GM10248 (cell line): ENCODE data around the gene AXDND1.

Experiments used
- CTCF ChIA-PET: fragments of 300-600 bp; sonication (Branson Sonifier 250); formaldehyde crosslinking; extraction: SDS; loops from one replicate; lab custom pipeline; 2021; ENCODE audit warnings: antibody characterized with exemption; lab: Yijun Ruan, JAX
- POLR2A ChIA-PET: fragments of 350-650 bp; sonication (Branson Sonifier 250); formaldehyde crosslinking; extraction: SDS; loops from one replicate; lab custom pipeline; 2020; ENCODE audit warnings: antibody characterized with exemption; lab: Yijun Ruan, JAX
- DNase-seq: peaks from one replicate; pipeline ENCODE4 v3.0.0; 2012; ENCODE audit errors: extremely low spot score
- TF ChIP-seq, protein P1 (sequence below): IDR thresholded peaks from 2 replicates; pipeline ENCODE4 v1.5.1; 2012; ENCODE audit warnings: mild to moderate bottlenecking, low read depth; ENCODE audit errors: extremely low read depth, missing control alignments, control extremely low read depth

AXDND1 gene

DNA sequence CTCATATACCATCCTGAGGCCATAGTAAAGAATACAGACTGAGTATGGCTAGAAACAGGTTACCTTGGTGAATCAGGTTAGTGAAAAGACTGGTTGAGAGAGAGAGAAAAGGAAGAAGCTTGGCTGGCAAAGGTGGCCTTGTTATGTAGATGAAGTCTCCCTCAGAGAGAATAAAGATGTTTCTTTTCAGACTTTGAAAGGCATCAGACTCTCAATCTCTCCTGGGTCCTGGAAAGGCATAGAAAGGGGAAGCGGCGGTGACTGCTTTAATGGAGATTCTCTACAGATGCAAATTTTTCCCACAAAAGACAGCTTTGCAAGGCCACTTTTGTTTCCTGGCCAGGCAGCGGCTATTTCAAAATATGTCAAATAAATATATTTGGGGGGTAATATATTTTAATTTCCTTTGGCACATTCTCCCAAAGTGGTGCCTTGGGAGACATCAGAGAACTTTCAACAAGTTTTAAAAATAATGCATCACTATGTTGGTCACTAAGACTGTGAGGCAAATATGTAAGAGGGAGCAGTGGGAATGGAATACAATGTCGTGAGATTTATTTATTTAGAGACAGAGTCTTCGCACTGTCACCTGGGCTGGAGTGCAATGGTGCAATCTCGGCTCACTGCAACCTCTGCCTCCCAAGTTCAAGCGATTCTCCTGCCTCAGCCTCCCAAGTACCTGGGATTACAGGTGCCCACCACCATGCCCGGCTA is 163.9 kb downstream of the AXDND1 start:
- POLR2A ChIA-PET = no interaction called here
- TF ChIP-seq, protein P1, sequence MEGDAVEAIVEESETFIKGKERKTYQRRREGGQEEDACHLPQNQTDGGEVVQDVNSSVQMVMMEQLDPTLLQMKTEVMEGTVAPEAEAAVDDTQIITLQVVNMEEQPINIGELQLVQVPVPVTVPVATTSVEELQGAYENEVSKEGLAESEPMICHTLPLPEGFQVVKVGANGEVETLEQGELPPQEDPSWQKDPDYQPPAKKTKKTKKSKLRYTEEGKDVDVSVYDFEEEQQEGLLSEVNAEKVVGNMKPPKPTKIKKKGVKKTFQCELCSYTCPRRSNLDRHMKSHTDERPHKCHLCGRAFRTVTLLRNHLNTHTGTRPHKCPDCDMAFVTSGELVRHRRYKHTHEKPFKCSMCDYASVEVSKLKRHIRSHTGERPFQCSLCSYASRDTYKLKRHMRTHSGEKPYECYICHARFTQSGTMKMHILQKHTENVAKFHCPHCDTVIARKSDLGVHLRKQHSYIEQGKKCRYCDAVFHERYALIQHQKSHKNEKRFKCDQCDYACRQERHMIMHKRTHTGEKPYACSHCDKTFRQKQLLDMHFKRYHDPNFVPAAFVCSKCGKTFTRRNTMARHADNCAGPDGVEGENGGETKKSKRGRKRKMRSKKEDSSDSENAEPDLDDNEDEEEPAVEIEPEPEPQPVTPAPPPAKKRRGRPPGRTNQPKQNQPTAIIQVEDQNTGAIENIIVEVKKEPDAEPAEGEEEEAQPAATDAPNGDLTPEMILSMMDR = no peak
- no peak for DNase-seq
- CTCF ChIA-PET = no interaction called here

DNA sequence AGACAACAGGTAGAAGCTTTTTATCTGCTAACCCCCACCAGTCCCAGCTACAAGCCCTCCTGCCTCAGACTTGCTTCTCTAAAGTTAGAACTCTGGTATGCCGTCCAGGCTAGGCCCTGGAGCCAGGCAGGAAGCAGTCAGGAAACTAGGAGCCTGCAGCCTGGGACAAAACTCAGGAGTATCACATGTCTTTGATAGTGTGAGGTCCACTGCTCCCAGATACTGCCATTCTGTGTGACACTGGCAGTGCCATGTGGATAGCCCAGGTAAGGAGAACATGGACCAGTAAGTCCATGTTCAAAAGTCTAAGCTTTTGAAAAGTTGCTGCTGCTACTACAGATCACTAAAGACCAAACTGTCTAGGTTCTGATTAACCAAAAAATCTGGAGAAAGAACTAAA is 164.6 kb downstream of the AXDND1 start:
- TF ChIP-seq, protein P1 = no peak
- ChIA-PET CTCF (no interaction called here), POLR2A (no interaction called here)
- DNase-seq = no peak

DNA sequence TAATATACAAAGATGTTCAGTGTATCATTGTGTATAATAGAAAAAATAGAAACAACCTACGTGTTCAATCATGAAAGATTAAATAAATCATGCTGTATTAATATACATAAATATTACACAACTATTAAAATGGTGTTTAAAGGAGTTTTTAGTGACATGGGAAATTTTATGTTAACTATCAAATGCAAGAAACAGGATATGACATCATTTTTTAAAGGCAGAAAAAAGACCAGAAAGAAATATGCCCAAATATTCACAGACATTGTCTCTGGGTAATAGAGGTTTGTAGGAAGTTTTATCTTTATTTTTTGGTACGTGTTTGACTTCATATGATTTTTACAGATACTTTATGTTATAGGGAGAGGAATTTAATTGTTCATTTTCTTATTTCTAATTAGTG is 176.0 kb downstream of the AXDND1 start:
- ChIA-PET CTCF (no interaction called here), POLR2A (no interaction called here)

DNA sequence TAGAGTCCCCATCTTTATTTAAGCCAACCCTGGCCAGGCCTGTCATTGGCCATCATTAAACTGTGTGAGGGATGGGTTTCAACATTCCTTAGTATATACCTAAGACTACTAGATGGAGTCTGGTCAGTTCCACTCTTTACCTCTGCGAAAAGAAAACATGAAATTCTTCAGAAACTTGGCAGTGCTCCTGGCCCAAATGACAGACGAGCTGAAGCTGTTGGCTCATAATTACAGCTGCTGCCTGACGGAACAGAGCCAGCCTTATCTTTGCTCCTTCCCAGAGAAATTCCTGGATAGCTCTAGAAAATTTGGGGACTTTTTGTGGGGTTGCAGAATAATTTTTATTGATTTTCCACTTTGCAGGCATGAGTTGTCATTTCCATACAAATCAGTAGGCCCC is 179.6 kb downstream of the AXDND1 start:
- TF ChIP-seq, protein P1 = no peak
- ChIA-PET CTCF (no interaction called here), POLR2A (no interaction called here)
- DNase-seq = no peak

More for the DNA sequence above, 176.0 kb downstream of the AXDND1 start:
- TF ChIP-seq, protein P1 = no peak
- no peak for DNase-seq

DNA sequence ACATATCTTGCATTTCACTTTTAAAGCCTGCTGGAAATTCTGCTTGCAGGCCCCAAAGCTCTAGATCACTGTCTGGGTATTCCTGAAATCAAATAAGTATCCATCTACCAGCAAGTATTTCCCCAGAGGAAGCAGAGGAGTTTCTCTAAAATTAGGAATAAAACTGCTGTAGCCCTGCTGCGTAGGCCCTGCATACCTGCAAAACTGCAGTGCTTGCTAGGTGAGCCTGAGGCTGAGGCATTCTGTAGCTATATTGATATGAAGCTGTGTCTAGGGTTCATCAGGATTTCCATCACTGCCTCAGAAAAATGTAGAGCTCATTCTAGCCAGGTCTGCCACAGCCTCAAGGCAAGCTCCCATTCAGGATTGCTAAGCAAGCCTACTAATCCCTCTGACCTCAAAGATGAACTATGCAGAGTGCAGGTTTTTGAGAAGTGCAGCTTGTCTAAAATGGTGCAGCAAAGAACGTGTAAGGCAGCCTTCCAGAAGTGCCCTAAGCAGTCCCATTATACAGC is 181.3 kb downstream of the AXDND1 start:
- CTCF ChIA-PET = no interaction called here
- POLR2A ChIA-PET = no interaction called here
- TF ChIP-seq, protein P1 = no peak
- no peak for DNase-seq

DNA sequence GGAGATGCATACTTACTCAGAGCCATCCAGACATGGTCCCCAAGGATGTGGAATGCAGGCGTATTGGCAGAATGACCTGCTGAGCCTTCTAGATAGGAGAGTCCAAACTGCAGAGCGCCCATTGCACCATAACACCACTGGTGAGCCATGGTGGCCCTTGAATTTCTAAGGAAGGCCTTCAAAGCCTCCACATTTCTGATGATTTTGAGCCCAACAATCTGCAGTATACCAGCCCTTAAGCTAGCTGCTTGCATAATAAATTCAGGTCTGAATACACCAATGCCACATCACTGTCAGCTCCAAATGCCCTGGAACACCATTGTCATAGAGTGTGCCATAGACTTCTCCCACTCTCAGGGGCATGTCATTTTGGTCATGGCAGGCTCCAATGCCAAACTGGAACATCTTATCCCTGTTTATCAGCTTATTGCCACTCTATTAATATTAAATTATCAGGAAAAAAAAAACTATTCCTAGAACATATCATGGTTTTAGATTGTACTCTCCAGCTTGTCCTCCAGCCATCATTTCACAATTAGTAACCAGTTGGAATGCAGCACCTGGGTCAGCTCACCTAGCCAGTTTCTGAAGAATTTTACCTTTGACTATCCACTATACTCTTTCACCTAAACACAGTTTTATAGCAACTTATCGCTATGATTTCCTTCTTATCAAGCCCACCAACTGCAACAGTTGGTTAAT is 183.0 kb downstream of the AXDND1 start:
- DNase-seq = no peak
- TF ChIP-seq, protein P1 = no peak
- ChIA-PET CTCF (no interaction called here), POLR2A (no interaction called here)
